ENCODE measurements around the gene EDA.

- TF ChIP-seq CTCF (IDR thresholded peaks at IDR 0.05) = no peak
- TF ChIP-seq EZH2 (IDR thresholded peaks at IDR 0.05; ENCODE audit: borderline replicate concordance, insufficient read depth, low read depth, low read length, poor library complexity, severe bottlenecking) = no peak
Measured at GRCh38 chrX:69896046-69896445, 280.1 kb downstream of the EDA start.
